Putamen (tissue), 1 donor: ENCODE measurements around the gene SPACA6.

Source experiments
- DNase-seq: peaks from one replicate; pipeline ENCODE4 v3.0.0-alpha.2; 2016; ENCODE audit warnings: low spot score

SPACA6 gene

GRCh38 chr19:51688671-51689571, 4.2 kb upstream of the SPACA6 start:
- peak; percentile 97 for DNase-seq

DNA sequence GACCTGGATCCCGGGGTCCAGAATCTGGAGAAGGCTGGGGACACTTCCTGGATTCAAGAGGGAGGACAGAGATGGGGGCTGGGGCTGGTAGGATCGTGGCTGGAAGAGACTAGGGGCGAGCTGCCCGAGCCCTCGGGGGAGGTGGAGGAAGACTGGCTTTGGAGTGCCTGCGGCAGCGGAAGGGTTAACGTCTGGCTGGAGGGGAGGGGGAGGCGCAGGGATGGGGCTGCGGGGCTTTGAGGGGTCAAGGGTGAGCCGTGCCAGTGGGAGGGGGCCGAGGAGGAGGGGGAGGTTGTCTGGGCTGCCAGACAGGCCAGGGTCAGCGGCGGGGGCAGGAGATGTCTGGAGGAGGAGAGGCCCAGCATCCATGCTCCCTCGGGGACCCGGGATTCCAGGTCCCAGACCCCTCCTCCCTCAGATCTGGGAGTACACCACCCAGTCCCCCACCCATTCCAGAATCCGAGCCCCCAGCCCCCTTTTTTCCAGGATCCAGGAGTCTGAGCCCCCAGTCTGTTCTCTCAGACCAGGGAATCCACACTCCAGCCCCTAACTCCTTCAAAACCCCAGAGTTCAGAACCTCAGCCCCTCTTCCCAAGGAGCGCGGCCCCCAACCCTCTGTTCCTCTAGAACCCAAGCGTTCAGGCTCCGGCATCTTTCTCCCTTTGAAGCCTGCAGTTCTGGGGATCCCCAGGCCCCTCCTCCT, 3.2 kb upstream of the SPACA6 start:
- DNase-seq: no peak

DNA sequence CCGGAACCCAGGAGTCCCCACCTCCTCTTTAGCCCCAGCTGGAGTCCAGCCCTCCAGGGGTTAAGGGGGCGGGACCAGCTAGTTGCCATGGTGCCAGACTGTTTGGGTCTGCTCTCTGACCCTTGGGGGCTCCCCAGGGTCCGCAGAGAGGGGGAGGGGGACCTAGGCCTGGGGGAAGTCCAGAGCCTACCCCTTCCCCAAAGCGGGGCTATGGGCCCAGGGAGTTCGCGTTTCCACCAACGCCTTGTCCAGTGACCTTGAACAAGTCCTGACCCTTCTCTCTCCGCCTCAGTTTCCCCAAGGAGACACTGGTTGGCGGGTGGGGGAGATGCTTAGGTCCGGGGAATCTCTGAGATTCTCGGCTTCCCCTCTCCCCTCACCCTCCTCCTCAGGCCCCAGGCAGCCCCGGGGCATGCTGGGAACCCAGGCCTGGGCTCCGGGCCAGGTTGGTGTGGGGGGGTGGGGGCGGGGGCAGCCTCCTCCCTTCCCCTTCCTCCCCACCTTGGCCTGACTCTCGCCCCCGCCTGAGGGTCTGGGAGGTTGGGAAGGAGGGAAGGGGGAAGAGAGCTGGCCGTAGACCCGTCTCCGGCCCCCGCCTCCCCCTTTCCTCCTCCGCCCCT, 2.6 kb upstream of the SPACA6 start:
- DNase-seq: peak; percentile 79

DNA sequence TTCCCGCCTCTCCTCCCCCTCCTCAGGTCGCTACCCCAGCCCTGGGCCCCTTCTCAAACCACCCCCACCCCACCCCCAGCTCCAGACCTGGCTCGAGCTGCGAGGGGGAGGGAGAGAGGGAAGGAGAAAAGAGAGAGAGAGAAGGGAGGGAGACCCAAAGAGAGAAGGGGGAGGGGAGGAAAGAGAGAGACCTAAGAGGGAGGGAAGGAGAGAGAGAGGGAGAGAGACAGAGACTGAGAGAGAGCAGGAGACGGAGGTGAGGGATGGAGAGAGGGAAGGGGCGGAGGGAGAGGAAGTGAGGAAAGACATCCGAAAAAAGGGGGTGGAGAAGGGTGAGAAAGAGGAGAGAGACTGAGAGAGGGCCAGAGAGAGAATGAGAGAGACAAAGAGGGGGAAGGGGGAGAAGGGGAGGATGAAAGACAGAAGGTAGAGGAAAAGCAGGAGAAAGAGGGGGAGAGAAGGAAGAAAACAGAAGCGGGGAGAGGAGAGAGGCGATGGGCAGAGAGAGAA, 2.0 kb upstream of the SPACA6 start:
- no peak for DNase-seq

GRCh38 chr19:51691584-51692428, 1.3 kb upstream of the SPACA6 start:
- DNase-seq: no peak

- no peak for DNase-seq
Measured at GRCh38 chr19:51692468-51692867, 662 bp upstream of the SPACA6 start.

GRCh38 chr19:51693819-51694218, 689 bp downstream of the SPACA6 start:
- no peak for DNase-seq

- DNase-seq: no peak
Measured at GRCh38 chr19:51694318-51695085, 1.4 kb downstream of the SPACA6 start.

GRCh38 chr19:51695088-51695487, 2.0 kb downstream of the SPACA6 start:
- DNase-seq: no peak

- no peak for DNase-seq
Measured at GRCh38 chr19:51695702-51696315, 2.7 kb downstream of the SPACA6 start.

DNA sequence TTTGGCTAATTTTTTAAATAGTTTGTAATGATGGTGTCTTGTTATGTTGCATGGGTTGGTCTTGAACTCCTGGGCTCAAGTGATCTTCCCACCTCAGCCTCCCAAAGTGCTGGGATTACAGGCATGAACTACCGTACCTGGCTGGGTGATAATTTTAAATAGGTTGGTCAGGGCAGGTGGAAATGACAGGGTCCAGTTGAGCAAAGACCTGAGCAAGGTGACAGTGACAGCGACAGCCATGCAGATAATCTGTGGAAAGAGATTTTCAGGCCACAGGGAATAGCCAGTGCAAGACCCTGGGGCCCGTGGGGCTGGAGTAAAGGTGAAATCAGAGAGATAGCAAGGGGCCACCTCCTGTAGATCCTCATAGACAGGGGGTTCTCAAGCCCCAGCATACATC, 3.5 kb downstream of the SPACA6 start:
- DNase-seq: no peak

- no peak for DNase-seq
Measured at GRCh38 chr19:51697169-51697776, 4.1 kb downstream of the SPACA6 start.

DNA sequence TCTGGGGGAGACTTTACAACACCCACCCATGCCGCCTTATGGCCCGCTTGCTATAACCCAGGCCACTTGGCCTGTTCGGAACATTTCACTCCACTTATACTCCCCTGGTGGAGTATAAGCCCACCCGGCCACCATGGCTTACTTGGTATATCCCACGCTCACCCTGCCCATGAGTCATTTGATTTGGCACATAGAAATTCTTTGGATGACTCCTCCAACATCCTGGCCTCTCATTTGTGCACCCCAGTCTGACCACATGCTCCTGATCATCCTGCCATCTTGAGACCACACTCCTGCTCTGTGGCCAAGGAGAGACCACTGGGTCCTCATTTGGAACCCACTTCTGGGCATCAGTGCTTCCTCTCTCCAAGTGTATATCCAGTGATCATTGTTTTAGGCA, 5.2 kb downstream of the SPACA6 start:
- DNase-seq: no peak

DNA sequence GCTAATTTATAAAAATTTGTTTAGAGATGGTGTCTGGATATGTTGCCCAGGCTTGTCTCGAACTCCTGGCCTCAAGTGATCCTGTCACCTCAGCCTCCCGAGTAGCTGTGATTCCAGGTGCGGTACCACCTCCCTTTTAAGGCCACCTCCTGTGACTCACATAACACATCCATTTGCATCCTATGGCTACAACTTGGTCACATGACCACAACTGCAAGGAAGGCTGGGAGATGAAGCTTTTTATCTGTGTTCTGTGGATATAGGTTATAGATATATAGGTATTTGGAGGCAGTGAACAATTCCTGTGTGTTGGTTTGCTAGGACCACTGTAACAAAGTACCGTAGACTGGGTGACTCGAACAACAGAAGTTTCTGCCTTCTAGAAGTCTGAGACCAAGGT, 6.0 kb downstream of the SPACA6 start:
- no peak for DNase-seq

- no peak for DNase-seq
Measured at GRCh38 chr19:51701468-51702100, 8.5 kb downstream of the SPACA6 start.

- DNase-seq: peak; percentile 57
Measured at GRCh38 chr19:51702103-51702824, 9.1 kb downstream of the SPACA6 start.

DNA sequence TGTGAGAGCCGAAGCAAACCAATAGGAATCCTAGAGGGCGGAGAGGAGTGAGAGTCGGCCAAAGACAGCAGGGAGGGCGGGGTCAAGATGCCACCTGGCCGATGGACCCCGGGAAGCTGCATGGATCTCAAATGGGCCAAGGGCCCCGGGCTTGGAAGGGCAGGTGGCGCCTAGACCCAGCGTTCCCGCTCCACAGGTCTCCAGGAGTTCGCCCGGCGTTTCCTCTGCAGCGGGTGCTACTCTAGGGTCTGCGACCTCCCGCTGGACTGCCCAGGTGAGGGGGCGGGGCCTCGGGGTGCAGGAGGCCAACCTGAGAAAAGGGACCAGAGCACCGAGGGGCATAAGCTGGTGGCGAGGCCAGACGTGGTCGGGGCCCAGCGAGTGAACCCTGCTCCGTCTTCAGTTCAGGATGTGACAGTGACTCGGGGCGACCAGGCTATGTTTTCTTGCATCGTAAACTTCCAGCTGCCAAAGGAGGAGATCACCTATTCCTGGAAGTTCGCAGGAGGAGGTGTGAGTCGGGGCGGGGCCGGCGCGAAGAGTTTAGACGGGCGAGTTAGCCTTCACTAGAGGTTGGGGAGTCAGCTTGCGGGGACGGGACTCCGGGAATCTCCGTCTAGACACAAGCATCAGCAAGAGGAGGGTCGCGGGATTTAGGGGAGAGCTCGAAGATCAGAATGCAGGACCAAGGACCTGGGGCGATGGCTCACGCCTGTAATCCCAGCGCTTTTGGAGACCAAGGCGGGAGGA, 9.9 kb downstream of the SPACA6 start:
- DNase-seq: no peak
